GM19023 (cell line): ENCODE data around the gene CLASP2.
"Not testable (repeated sequence)": the region's sequence is repeated elsewhere in the genome, so short reads cannot be mapped to it uniquely, and the experiment has no call there.

Experiments
- ATAC-seq: cut with Tn5 transposase; IDR thresholded peaks from one replicate; pipeline ENCODE4 v1.9.1; 2021; ENCODE audit warnings: mild to moderate bottlenecking, moderate library complexity; ENCODE audit not compliant: unreplicated experiment

The CLASP2 gene

DNA sequence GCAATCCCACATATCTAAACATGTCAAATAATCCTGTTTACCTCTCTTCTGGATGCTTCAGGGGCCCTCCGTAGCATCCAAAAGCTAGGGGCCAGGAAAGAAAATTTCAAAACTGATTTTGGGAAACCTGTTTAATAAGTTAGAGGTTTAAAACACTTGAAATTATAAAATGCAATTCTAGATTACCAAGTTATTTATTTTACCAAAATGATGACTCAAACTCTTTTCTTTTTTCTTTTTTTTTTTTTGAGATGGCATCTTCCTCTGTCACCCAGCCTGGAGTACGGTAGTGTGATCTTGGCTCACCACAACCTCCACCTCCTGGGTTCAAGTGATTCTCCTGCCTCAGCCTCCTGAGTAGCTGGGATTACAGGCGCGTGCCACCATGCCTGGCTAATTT lies 258.5 kb downstream of the CLASP2 start:
- ATAC-seq, result not testable (repeated sequence)

DNA sequence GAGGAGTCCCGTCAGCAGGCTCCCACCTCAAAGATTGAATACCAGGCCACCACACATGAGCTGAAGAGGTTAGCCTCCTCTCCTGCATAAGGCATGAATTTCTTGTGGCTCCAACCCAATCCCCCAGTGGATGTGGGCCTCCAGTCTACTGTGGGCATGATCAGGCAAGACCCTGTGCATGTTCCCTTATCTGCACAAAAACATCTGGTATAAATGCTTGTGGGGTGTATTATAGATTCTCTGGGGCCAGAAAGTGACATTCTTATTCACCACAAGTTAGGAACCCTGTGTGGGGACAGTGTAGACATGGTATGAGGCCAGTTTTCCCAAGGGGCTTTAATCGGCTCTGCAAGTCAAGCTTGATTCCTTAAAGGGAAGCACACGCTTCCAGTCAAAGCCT lies 259.6 kb downstream of the CLASP2 start:
- no peak for ATAC-seq

DNA sequence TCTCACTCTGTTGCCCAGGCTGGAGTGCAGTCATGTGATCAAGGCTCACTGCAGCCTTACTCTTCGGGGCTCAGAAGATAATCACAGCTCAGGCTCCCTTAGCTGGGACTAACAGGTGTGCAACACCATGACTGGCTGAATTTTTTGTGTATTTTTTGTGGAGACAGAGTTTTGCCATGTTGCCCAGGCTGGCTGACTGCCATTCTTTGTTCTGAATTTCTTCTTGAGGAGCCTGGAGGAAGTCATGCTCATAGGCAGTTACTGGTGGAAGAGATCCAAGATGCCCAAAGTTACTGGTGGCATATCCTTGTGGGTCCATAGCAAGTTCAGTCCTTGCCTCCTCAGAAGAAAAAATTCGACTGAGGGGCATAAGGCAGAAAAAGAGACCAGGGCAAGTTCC lies 261.3 kb downstream of the CLASP2 start:
- no peak for ATAC-seq

DNA sequence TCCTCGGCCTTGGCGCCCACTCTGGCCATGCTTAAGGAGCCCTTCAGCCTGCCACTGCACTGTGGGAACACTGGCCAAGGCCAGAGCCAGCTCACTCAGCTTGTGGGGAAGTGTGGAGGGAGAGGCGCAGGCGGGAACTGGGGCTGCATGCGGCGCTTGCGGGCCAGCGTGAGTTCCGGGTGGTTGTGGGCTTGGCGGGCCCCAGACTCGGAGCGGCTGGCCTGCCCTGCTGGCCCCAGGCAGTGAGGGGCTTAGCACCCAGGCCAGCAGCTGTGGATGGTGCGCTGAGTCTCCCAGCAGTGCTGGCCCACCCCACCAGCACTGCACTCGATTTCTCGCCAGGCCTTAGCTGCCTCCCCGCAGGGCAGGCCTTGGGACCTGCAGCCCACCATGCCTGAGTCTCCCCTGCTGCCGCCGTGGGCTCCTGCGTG lies 264.7 kb downstream of the CLASP2 start:
- ATAC-seq, result no peak

DNA sequence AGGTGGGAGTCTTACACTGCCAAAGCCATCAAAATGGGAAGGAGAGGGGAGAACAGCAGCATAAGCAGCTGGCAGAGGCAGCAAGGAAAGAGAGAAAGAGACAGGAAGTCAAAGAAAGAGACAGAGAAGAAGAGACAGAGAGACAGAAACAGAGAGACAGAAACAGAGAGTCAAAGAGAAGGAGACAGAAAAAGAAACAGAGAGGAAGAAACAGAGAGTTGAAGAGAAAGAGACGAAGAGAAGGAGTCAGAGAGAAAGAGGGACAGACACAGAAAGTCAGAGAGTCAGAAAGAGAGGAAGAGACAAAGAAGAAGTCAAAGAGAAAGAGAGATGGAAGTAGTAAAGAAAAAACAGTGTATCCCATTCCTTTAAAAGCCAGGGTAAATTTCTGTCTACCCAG lies 266.1 kb downstream of the CLASP2 start:
- not testable (repeated sequence) for ATAC-seq

DNA sequence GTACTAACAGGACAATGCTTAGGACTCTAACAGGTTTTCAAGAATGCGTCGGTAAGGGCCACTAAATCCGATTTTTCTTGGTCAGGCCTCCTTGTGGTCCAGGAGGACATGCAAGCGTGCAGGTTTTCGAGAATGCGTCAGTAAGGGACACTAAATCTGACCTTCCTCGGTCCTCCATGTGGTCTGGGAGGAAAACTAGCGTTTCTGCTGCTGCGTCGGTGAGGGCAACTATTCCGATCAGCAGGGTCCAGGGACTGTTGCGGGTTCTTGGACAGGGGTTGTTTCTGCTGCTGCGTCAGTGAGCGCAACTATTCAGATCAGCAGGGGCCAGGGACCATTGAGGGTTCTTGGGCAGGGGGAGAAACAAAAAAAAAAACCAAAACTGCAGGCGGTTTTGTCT lies 270.1 kb downstream of the CLASP2 start:
- no peak for ATAC-seq

DNA sequence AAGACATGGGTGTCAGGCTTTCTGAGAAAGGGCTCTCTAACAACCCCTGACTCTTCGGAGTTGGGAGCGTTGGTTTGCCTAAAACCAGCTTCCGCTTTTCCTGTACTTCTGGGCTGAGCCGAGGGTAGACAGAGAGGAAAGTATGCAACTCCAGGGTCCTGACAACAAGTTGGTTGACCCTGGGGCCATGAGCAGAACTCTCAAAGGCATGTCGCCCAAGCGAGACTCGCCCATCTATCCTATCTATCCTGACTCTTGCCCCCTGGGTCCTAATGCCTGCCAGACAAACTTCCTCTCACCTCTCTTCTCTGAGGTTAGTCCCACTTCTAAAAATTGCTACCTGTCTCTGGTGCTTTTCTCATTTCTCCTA lies 270.8 kb downstream of the CLASP2 start:
- not testable (repeated sequence) for ATAC-seq
